Subcutaneous abdominal adipose tissue (tissue), 5 donors: ENCODE measurements around the gene GOLGA8N.
A peak's percentile ranks its signal among the peaks of the same experiment; 100 is the strongest.
"Not testable (repeated sequence)": the region's sequence is repeated elsewhere in the genome, so short reads cannot be mapped to it uniquely, and the experiment has no call there.

ENCODE experiments used
- H3K27ac ChIP-seq: one replicate; pipeline ENCODE4 v1.7.0; 2013; ENCODE audit warnings: low read depth, mild to moderate bottlenecking, inconsistent platforms, low read length, moderate library complexity
- H3K27me3 ChIP-seq, 5 donors: one replicate each; pipeline ENCODE4 v1.7.0; 2013; ENCODE audit warnings: low read length in 5 of 5, inconsistent platforms in 1 of 5; ENCODE audit not compliant: control insufficient read depth in 5 of 5, insufficient read depth in 4 of 5
- H3K36me3 ChIP-seq, 5 donors: one replicate each; pipeline ENCODE4 v1.7.0; 2013; ENCODE audit warnings: low read length in 5 of 5; ENCODE audit not compliant: control insufficient read depth in 5 of 5, insufficient read depth in 5 of 5
- H3K4me1 ChIP-seq, 5 donors: one replicate each; pipeline ENCODE4 v1.7.0; 2013; ENCODE audit warnings: low read length in 5 of 5, mild to moderate bottlenecking in 3 of 5, moderate library complexity in 1 of 5; ENCODE audit not compliant: control insufficient read depth in 5 of 5, insufficient read depth in 5 of 5
- H3K4me3 ChIP-seq, 5 donors: one replicate each; pipeline ENCODE4 v1.7.0; 2013; ENCODE audit warnings: low read length in 5 of 5, low read depth in 1 of 5
- H3K9ac ChIP-seq, 5 donors: one replicate each; pipeline ENCODE4 v1.7.0; 2013; ENCODE audit warnings: low read length in 5 of 5, mild to moderate bottlenecking in 4 of 5, moderate library complexity in 3 of 5
- H3K9me3 ChIP-seq, 5 donors: one replicate each; pipeline ENCODE4 v1.7.0; 2013; ENCODE audit warnings: low read length in 5 of 5; ENCODE audit not compliant: control insufficient read depth in 5 of 5
- donor health status: healthy.
- donor health status: healthy.
- donor health status: healthy.
- donor health status: healthy.
- donor health status: healthy.

The GOLGA8N gene

DNA sequence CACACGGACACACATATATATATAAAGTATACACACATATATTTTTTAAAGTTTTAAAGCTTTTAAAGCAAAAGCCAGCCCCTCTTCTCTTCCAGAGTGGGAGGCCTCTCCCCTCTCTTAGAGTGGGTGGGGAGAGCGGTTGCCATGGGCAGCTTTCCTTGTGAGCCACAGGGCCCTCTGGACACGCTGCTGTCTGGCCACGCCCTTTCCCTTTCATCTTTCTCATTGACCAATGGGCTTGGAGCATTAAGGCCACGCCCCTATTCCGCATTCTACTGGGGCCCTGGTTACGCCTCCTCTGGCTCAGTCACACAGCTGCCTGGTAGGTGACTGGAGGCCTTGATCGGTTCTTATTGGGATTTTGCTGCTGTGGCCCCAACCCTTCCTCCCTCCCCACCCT is at the start of gene GOLGA8N:
TSS of gene GOLGA8N (plus strand) at position 306 of the 400 bp plus-strand sequence.
- H3K27ac ChIP-seq, H3K9ac ChIP-seq: not testable (repeated sequence)

DNA sequence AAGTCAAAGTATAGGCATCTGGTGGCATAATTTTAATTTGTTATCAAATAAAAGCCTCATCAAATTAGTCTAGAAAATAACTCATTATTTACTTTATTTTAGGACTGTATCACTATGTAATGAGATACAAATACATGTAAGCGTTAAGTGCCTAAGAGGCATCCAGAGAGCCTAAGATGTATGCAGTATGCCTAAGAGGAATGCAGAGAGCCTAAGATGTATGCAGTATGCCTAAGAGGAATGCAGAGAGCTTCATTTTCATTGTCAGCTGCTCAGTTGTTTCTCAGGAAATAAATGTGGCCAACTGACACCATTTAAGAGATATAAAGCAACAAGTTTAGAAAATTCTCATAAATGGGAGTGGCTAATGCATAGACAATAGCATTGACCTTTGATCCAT is 49.8 kb upstream of the GOLGA8N start:
- not testable (repeated sequence) for H3K36me3 ChIP-seq, H3K9ac ChIP-seq, H3K4me3 ChIP-seq, H3K9me3 ChIP-seq, H3K27me3 ChIP-seq, H3K27ac ChIP-seq, H3K4me1 ChIP-seq

More for the DNA sequence above, at the start of gene GOLGA8N:
- not testable (repeated sequence) for H3K36me3 ChIP-seq, H3K9me3 ChIP-seq, H3K4me1 ChIP-seq, H3K27me3 ChIP-seq, H3K4me3 ChIP-seq

DNA sequence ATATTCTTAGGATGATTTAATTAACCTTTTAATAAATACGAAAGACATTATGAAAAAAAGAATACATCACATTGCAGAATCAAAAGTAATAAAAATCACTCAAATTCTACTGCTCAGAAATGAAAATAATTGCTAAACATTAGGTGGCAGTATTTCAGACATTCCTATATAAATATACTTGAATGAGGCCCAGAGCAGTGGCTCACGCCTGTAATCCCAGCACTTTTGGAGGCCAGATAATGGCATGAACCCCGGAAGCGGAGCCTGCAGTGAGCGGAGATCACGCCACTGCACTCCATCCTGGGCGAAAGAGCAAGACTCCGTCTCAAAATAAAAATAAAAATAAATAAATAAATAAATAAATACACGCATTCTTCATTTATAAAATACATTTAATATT is 48.1 kb upstream of the GOLGA8N start:
- H3K4me3 ChIP-seq, H3K4me1 ChIP-seq, H3K9ac ChIP-seq, H3K27ac ChIP-seq, H3K9me3 ChIP-seq, H3K36me3 ChIP-seq, H3K27me3 ChIP-seq: not testable (repeated sequence)

DNA sequence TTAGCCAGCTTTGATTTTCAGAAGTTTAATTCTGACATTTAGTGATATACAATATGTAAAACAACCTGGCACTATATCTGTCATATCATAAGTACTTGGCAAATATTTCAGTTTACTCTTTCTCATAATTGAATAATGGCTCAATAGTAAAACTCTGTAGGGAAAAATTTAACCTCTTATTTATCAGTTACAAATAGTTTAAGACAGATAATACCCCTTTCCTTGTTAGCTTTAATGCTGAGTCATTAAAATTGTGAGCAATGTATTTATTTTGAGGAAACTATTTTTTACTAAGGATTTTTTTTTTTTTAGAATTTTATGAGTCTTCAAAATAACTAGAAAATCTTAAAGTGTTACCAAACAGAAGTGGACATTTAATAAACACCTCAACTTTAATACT is 38.7 kb upstream of the GOLGA8N start:
- H3K4me1 ChIP-seq, H3K36me3 ChIP-seq, H3K27me3 ChIP-seq, H3K27ac ChIP-seq, H3K4me3 ChIP-seq, H3K9me3 ChIP-seq, H3K9ac ChIP-seq: not testable (repeated sequence)

DNA sequence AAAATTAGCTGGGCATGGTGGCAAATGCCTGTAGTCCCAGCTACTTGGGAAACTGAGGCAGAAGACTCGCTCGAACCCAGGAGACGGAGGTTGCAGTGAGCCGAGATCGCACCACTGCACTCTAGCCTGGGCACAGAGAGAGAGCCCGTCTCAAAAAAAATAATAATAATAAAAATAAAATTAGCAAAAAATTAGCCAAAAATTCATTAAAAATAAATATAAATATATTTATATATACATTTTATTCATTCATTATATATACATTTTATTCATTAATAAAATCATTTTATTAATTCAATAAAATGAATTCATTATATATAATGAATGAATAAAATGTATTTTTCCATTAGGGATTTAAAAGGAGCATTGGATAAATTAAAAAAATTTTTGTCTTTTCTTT is 31.1 kb upstream of the GOLGA8N start:
- not testable (repeated sequence) for H3K27ac ChIP-seq, H3K4me3 ChIP-seq, H3K36me3 ChIP-seq, H3K9ac ChIP-seq, H3K27me3 ChIP-seq, H3K4me1 ChIP-seq, H3K9me3 ChIP-seq

DNA sequence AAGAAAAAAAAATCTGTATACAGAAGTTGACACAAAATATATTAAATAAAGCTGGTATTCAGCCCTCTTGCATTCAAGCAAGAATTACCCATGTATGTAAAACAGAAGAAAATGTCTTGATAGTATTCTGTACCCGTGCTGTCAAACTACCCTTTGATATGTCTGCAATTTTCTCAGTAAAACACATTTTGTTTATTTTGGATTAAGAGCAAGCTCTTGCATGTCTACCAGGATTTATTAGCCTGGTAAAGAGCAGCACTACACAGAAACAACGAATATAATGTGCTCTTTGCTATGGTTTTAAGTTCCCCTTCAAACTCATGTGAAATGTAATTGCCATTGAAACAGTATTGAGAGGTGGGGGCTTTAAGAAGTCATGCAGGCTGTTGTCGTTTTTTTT is 24.3 kb upstream of the GOLGA8N start:
- not testable (repeated sequence) for H3K27ac ChIP-seq, H3K36me3 ChIP-seq, H3K27me3 ChIP-seq, H3K4me1 ChIP-seq, H3K9ac ChIP-seq, H3K9me3 ChIP-seq, H3K4me3 ChIP-seq

DNA sequence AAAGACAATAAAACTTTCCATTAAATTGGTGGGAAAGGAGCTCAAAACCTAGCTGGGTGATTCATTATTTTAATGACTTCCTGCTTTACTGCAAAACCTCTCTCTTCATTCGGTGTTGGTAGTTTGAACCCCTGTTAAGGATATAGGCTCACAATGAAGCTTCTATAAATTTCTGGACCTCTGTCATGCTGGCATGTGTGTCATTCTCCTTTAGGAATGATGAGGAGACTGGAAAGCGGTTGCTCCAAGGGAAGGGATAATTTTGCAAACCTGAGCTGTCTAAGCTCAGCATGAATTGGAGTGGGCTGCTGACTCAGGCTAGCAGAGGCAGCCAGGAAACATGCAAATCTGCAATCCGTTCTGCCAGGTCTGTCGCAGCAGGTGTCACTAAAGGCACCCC is 14.8 kb upstream of the GOLGA8N start:
- H3K9me3 ChIP-seq, H3K27me3 ChIP-seq, H3K4me1 ChIP-seq, H3K36me3 ChIP-seq, H3K9ac ChIP-seq, H3K27ac ChIP-seq, H3K4me3 ChIP-seq: not testable (repeated sequence)

DNA sequence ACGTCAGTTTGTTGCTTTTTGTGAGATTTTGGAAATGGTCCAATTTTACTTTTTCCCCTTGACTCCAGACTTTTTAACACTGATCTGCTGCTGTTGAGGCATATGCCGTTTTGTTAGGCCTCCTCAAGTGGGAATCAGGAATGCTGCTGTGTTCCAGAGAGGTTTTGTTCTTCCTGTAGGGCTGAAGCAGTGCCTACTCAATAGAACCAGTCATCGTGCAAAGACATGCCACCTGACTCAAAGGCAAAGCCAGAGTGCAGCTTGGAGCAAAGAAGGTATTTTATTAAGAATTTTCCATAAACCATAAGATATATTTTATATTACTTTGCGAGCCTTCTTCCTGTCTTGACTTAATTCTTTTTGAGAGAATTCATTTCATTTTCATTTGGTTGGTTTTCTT is 7.4 kb upstream of the GOLGA8N start:
- not testable (repeated sequence) for H3K36me3 ChIP-seq, H3K27me3 ChIP-seq, H3K4me1 ChIP-seq, H3K9me3 ChIP-seq, H3K4me3 ChIP-seq, H3K9ac ChIP-seq, H3K27ac ChIP-seq

DNA sequence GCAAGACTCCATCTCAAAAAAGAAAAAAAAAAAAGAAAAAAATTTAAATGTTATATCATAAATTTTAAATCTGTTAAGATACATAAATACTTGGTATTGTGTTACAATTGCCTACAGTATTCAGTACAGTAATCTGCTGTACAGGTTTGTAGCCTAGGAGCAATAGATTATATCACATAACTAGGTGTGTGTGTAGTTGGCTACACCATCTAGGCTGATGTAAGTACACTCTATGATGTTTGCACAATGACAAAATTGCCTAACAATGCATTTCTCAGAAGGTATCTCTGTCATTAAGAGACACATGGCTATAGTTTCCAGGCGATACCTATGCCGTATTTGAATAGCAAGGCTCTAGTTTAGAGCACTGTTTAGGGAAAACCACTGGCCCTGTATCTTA is 16.3 kb downstream of the GOLGA8N start:
- H3K27me3 ChIP-seq, H3K9ac ChIP-seq, H3K4me3 ChIP-seq, H3K9me3 ChIP-seq, H3K36me3 ChIP-seq, H3K27ac ChIP-seq, H3K4me1 ChIP-seq: not testable (repeated sequence)

DNA sequence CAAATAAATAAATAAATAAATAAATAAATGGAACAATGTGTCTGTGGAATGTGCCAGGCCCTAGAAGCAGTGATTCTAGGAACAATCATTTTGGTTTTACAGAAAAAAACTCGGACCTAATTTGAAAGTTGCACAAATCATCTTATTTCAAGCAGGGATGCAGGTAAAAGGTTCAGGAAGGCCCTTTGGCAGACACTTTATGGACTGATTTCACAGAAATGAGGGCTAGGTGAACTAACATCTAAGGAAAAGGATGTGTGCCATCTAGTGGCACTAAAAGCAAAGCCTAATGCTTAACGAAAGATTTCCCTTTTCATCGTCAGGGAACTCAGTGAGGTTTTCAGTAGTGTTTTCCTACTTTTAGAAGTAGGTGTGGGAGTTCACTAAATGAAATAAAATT is 17.5 kb downstream of the GOLGA8N start:
- not testable (repeated sequence) for H3K9ac ChIP-seq, H3K9me3 ChIP-seq, H3K27ac ChIP-seq, H3K4me1 ChIP-seq, H3K4me3 ChIP-seq, H3K27me3 ChIP-seq, H3K36me3 ChIP-seq

DNA sequence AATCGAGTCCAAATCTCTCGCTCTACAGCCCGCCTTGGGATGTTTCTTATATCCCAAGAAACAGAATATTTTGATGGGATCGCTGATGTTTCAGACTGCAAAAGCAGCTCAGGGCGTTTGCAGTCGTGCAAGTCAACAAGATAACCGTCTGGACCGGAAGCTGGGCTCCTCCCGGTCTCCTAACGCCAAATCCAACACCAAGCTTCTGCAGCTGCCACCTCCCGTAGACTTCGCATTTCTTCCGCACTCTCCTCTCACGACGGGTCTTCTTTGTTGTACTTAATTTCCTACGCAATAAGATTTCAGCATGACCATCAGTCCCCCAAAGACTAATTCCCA is 21.4 kb downstream of the GOLGA8N start:
- Histone ChIP-seq H3K9ac (peak overlapping the region in 4 of 5 donors; percentile 30 to 79 (median 68)), H3K27ac (peak overlapping the region; percentile 90), H3K4me3 (peak overlapping the region; percentile 59 to 84 (median 72))
- not testable (repeated sequence) for H3K9me3 ChIP-seq, H3K4me1 ChIP-seq, H3K27me3 ChIP-seq, H3K36me3 ChIP-seq
